A673 (cell line): Measurements from ENCODE around the gene SPINK8. TPM values are rescaled to one million over a fixed set of nuclear protein-coding genes. Genes with fewer than 3 reads are reported as not detected.
A peak's percentile ranks its signal among the peaks of the same experiment; 100 is the strongest.
"Not testable (repeated sequence)": the region's sequence is repeated elsewhere in the genome, so short reads cannot be mapped to it uniquely, and the experiment has no call there.

Experiments
- BruUV-seq: library from RNA; stranded (reverse); fragments of 400-500 nt; replicated peaks from 2 replicates; lab custom pipeline; 2021; lab: Mats Ljungman, UMichigan
- CTCF ChIA-PET: fragments of 300-600 bp; sonication (Branson Sonifier 250); formaldehyde crosslinking; loops from one replicate; lab custom pipeline; 2022; ENCODE audit warnings: antibody characterized with exemption; lab: Charles Lee
- POLR2A ChIA-PET: fragments of 300-600 bp; sonication (Branson Sonifier 250); formaldehyde crosslinking; loops from one replicate; lab custom pipeline; 2022; ENCODE audit warnings: antibody characterized with exemption; ENCODE audit not compliant: low non-redundant PET; lab: Charles Lee
- DNase-seq: peaks from one replicate; pipeline ENCODE4 v3.0.0-alpha.2; 2015; ENCODE audit warnings: low spot score
- H3K27ac ChIP-seq: fragments of 200-600 bp; sonication (generic); 2 replicates; pipeline ENCODE4 v1.5.1; 2016; ENCODE audit warnings: mixed run types, low read depth, mild to moderate bottlenecking, mixed read lengths, antibody characterized with exemption, low read length; ENCODE audit not compliant: poor library complexity, severe bottlenecking
- H3K27me3 ChIP-seq: fragments of 200-600 bp; sonication (generic); replicated peaks from 2 replicates; pipeline ENCODE4 v1.6.1; 2017; ENCODE audit warnings: mixed run types, low read depth, mild to moderate bottlenecking, mixed read lengths, antibody characterized with exemption, low read length; ENCODE audit not compliant: insufficient read depth, poor library complexity
- H3K36me3 ChIP-seq: fragments of 200-600 bp; sonication (generic); 2 replicates; pipeline ENCODE4 v1.6.1; 2016; ENCODE audit warnings: mixed run types, mild to moderate bottlenecking, mixed read lengths, antibody characterized with exemption, low read length; ENCODE audit not compliant: insufficient read depth, poor library complexity, severe bottlenecking
- H3K4me1 ChIP-seq: fragments of 200-600 bp; sonication (generic); 2 replicates; pipeline ENCODE4 v1.6.1; 2017; ENCODE audit warnings: mixed run types, mild to moderate bottlenecking, mixed read lengths, antibody characterized with exemption, low read length; ENCODE audit not compliant: insufficient read depth, poor library complexity, severe bottlenecking
- H3K4me3 ChIP-seq: fragments of 200-600 bp; sonication (generic); 2 replicates; pipeline ENCODE4 v1.5.1; 2016; ENCODE audit warnings: low read depth, mixed run types, mild to moderate bottlenecking, mixed read lengths, low read length; ENCODE audit not compliant: poor library complexity, severe bottlenecking
- H3K9me3 ChIP-seq: fragments of 200-600 bp; sonication (generic); 2 replicates; pipeline ENCODE4 v1.6.1; 2016; ENCODE audit warnings: mixed run types, low read depth, mild to moderate bottlenecking, mixed read lengths, antibody characterized with exemption, low read length; ENCODE audit not compliant: poor library complexity, severe bottlenecking
- EZH2 ChIP-seq: fragments of 200-600 bp; sonication (generic); IDR thresholded peaks from 2 replicates; pipeline ENCODE4 v1.6.1; 2017; ENCODE audit warnings: borderline replicate concordance, low read depth, mild to moderate bottlenecking, mixed read lengths, antibody characterized with exemption, low read length; ENCODE audit not compliant: poor library complexity, severe bottlenecking
- intact Hi-C: fragments of 100-400 bp; cut with micrococcal nuclease; formaldehyde crosslinking; loops from one replicate; pipeline ENCODE4 v1.10.0; 2022; ENCODE audit not compliant: unreplicated experiment
- total RNA-seq: library from RNA; stranded (reverse); gene quantifications from 2 replicates; pipeline ENCODE4 v1.2.3, GENCODE V29; 2021
- TF ChIP-seq, protein P1 (sequence below): fragments of 300-800, 200-600 bp; sonication (generic); conservative IDR thresholded peaks from 2 replicates; pipeline ENCODE4 v1.5.1; 2017; ENCODE audit warnings: low read depth, mild to moderate bottlenecking, antibody characterized with exemption, low read length, moderate library complexity, mixed read lengths

Gene SPINK8
- total RNA-seq, 1 experiment from 2014 or later, result not detected

- H3K9me3 ChIP-seq, result no peaks in the 10 kb centered on the region
- intact Hi-C loops, result loop anchor here (5.0 kb wide), 1 partner anchor 159 kb away; the partner anchor contains the start of gene PLXNB1
- H3K27ac ChIP-seq, result no peak overlapping the region
- BruUV-seq, result no TSS peak
- ChIA-PET CTCF (interaction anchor here (1.0 kb wide), 2 partner anchors 127 to 163 kb away, joined by 3 to 11 read pairs; no protein-coding TSS in a partner anchor), POLR2A (no interaction called here)
- peak; percentile 47 for DNase-seq
- no peak for TF ChIP-seq EZH2
- TF ChIP-seq, protein P1, sequence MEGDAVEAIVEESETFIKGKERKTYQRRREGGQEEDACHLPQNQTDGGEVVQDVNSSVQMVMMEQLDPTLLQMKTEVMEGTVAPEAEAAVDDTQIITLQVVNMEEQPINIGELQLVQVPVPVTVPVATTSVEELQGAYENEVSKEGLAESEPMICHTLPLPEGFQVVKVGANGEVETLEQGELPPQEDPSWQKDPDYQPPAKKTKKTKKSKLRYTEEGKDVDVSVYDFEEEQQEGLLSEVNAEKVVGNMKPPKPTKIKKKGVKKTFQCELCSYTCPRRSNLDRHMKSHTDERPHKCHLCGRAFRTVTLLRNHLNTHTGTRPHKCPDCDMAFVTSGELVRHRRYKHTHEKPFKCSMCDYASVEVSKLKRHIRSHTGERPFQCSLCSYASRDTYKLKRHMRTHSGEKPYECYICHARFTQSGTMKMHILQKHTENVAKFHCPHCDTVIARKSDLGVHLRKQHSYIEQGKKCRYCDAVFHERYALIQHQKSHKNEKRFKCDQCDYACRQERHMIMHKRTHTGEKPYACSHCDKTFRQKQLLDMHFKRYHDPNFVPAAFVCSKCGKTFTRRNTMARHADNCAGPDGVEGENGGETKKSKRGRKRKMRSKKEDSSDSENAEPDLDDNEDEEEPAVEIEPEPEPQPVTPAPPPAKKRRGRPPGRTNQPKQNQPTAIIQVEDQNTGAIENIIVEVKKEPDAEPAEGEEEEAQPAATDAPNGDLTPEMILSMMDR, result peak; percentile 60
- no peaks in the 10 kb centered on the region for H3K4me1 ChIP-seq
- peaks cover under 1% of the 10 kb centered on the region for H3K36me3 ChIP-seq
- no peaks in the 10 kb centered on the region for H3K27me3 ChIP-seq
- no peak overlapping the region for H3K4me3 ChIP-seq
Measured at GRCh38 chr3:48273594-48274211, 59.8 kb downstream of the SPINK8 start.

GRCh38 chr3:48271763-48272498, 61.5 kb downstream of the SPINK8 start:
- BruUV-seq, result no TSS peak
- H3K27me3 ChIP-seq, result no peaks in the 10 kb centered on the region
- H3K27ac ChIP-seq, result no peak overlapping the region
- H3K36me3 ChIP-seq, result peaks cover 6% of the 10 kb centered on the region
- DNase-seq, result no peak
- ChIA-PET CTCF (interaction anchor here (0.9 kb wide), 1 partner anchor 164 kb away, joined by 3 read pairs; no protein-coding TSS in a partner anchor), POLR2A (no interaction called here)
- peaks cover 7% of the 10 kb centered on the region for H3K4me1 ChIP-seq
- no peaks in the 10 kb centered on the region for H3K9me3 ChIP-seq
- intact Hi-C loops, result loop anchor here (5.0 kb wide), 1 partner anchor 160 kb away; the partner anchor contains the start of gene PLXNB1
- TF ChIP-seq, protein P1, result no peak
- no peak for TF ChIP-seq EZH2
- H3K4me3 ChIP-seq, result no peak overlapping the region

GRCh38 chr3:48271223-48271622, 62.2 kb downstream of the SPINK8 start:
- H3K27me3 ChIP-seq, H3K27ac ChIP-seq, H3K4me3 ChIP-seq, H3K4me1 ChIP-seq, H3K36me3 ChIP-seq, DNase-seq, POLR2A ChIA-PET, BruUV-seq, H3K9me3 ChIP-seq: not testable (repeated sequence)
- CTCF ChIA-PET, result interaction anchor here (0.6 kb wide), 1 partner anchor 109 kb away, joined by 4 read pairs; no protein-coding TSS in a partner anchor
- intact Hi-C loops, result loop anchor here (5.0 kb wide), 1 partner anchor 161 kb away; the partner anchor contains the start of gene PLXNB1
